Measurements from ENCODE around the gene TMEM61. TPM values are rescaled to one million over a fixed set of nuclear protein-coding genes. Genes with fewer than 3 reads are reported as not detected.
A peak's percentile ranks its signal among the peaks of the same experiment; 100 is the strongest.

Gene TMEM61
- total and polyA plus RNA-seq, 2 of the 8 experiments (the other 6 are each of a cell fraction or from before 2014, with no cell fraction given): 0.54 to 1.4 TPM

- H3K4me1 ChIP-seq (replicated peaks in 1 of 4; ENCODE audit: control insufficient read depth in 3 of 4, insufficient read depth in 4 of 4, low read length in 3 of 4): peaks cover 0 to 10% (median 7%) of the 10 kb centered on the region in 4 experiments; a peak in 5 of 7 replicates
- peak overlapping the region; percentile 61; the same call in 1 of the 2 replicates for H2BK12ac ChIP-seq (ENCODE audit: low read depth, low read length)
- H4K8ac ChIP-seq (ENCODE audit: extremely low read depth, insufficient read depth, low read length): no peak overlapping the region
- H4K20me1 ChIP-seq (replicated peaks in 1 of 2; ENCODE audit: control insufficient read depth in 1 of 2, insufficient read depth in 2 of 2, low read length in 2 of 2): no peaks in the 10 kb centered on the region
- H3K4me2 ChIP-seq (ENCODE audit: insufficient read depth in 1 of 2, low read depth in 2 of 2, low read length in 2 of 2): no peak overlapping the region
- peak overlapping the region; percentile 2; the same call in 1 of the 2 replicates for H2BK5ac ChIP-seq (ENCODE audit: low read depth, low read length)
- H3K23ac ChIP-seq (ENCODE audit: insufficient read length): no peak overlapping the region
- H3K79me1 ChIP-seq (ENCODE audit: low read depth, low read length): no peaks in the 10 kb centered on the region
- H3K27ac ChIP-seq (ENCODE audit: low read depth, low read length): no peak overlapping the region
- H2BK15ac ChIP-seq (ENCODE audit: low read length): no peak overlapping the region
- no peak overlapping the region for H2AFZ ChIP-seq (ENCODE audit: low read length)
- no peak overlapping the region for H2BK120ac ChIP-seq (replicated peaks; ENCODE audit: low read depth, low read length)
- H3K4ac ChIP-seq (replicated peaks; ENCODE audit: insufficient read length, low read depth, low read length): no peak overlapping the region
- no peaks in the 10 kb centered on the region for H3K36me3 ChIP-seq (ENCODE audit: control insufficient read depth in 2 of 4, insufficient read depth in 4 of 4, low read length in 3 of 4)
- POLR2A ChIA-PET (ENCODE audit: partially characterized antibody): interaction anchor here (0.6 kb wide), 1 partner anchor 282 kb away, joined by 4 read pairs; no protein-coding TSS in a partner anchor
- no peak overlapping the region for H3K9ac ChIP-seq (replicated peaks in 1 of 4; ENCODE audit: extremely low read depth in 1 of 4, low read depth in 3 of 4, low read length in 3 of 4)
- no peak overlapping the region for H4K5ac ChIP-seq (ENCODE audit: insufficient read length, low read depth, low read length)
- FAIRE-seq (no peak), DNase-seq (ENCODE audit: low read depth in 1 of 2, low spot score in 2 of 2) (no peak)
- CTCF ChIA-PET (ENCODE audit: partially characterized antibody): interaction anchor here (9.0 kb wide), 1 partner anchor 29 kb away, joined by 49 read pairs; no protein-coding TSS in a partner anchor
- 91% methylated on average over 5 of the region's 5 CpGs; no CpG with 5 or more reads in 1 of the 2 experiments for WGBS, 2 experiments (ENCODE audit: extremely low coverage in 1 of 2, insufficient coverage in 1 of 2, insufficient read length in 1 of 2, insufficient replicate concordance in 2 of 2, low coverage in 1 of 2, low lambda C conversion rate in 2 of 2, missing lambda C conversion rate in 1 of 2)
- H3K23me2 ChIP-seq (ENCODE audit: low read depth, low read length): no peaks in the 10 kb centered on the region
- H3K4me3 ChIP-seq (ENCODE audit: extremely low read depth in 1 of 4, insufficient read depth in 2 of 4, low read depth in 3 of 4, low read length in 4 of 4): no peak overlapping the region
- peak overlapping the region; percentile 25; the same call in 1 of the 2 replicates for H2BK20ac ChIP-seq (ENCODE audit: low read length)
- H4K91ac ChIP-seq (replicated peaks; ENCODE audit: insufficient read length, low read length): peak overlapping the region; percentile 17
- no peak overlapping the region for H3K56ac ChIP-seq (replicated peaks; ENCODE audit: insufficient read length, low read depth, low read length)
- no peaks in the 10 kb centered on the region for H3K9me3 ChIP-seq (ENCODE audit: insufficient read depth in 2 of 2, low read depth in 1 of 2, low read length in 1 of 2)
- no peak overlapping the region for H3K18ac ChIP-seq (ENCODE audit: extremely low read depth, low read length)
- H3K27me3 ChIP-seq (replicated peaks in 1 of 4; ENCODE audit: control insufficient read depth in 3 of 4, extremely low read depth in 1 of 4, insufficient read depth in 3 of 4, low read length in 3 of 4): no peaks in the 10 kb centered on the region
- H2AK5ac ChIP-seq (ENCODE audit: low read depth, low read length): no peak overlapping the region
- no peaks in the 10 kb centered on the region for H3K79me2 ChIP-seq (ENCODE audit: control insufficient read depth in 1 of 2, insufficient read depth in 2 of 2, low read length in 2 of 2)
- no peak overlapping the region for H3K14ac ChIP-seq (ENCODE audit: insufficient read length)
- no peak for TF ChIP-seq YY1 (IDR thresholded peaks at IDR 0.05; ENCODE audit: low read depth, low read length)
Measured at GRCh38 chr1:54967372-54967771, 13.1 kb upstream of the TMEM61 start.

All from H1 (cell line).